NOMO-1 treated with dmso at 0.1 percent for 144 hours (cell line): Measurements from ENCODE around the gene KRTAP4-3.
"Not testable (repeated sequence)": the region's sequence is repeated elsewhere in the genome, so short reads cannot be mapped to it uniquely, and the experiment has no call there.

Experiments used
- DNase-seq: peaks from one replicate; lab custom pipeline; 2025; ENCODE audit not compliant: unreplicated experiment; lab: John Stamatoyannopoulos, UW

KRTAP4-3 gene

GRCh38 chr17:41153856-41154255, 14.2 kb downstream of the KRTAP4-3 start:
- no peak for DNase-seq

- no peak for DNase-seq
Observed at GRCh38 chr17:41151525-41151924, 16.5 kb downstream of the KRTAP4-3 start.

- DNase-seq: no peak
Observed at GRCh38 chr17:41150026-41150425, 18.0 kb downstream of the KRTAP4-3 start.

- DNase-seq: no peak
Observed at GRCh38 chr17:41149652-41149985, 18.4 kb downstream of the KRTAP4-3 start, which contains the start of gene KRTAP4-5. Gene KRTAP4-5 (minus strand): TSS chr17:41149825. CDS start chr17:41149767, 58 bp downstream.

GRCh38 chr17:41148971-41149651, 18.9 kb downstream of the KRTAP4-3 start:
- not testable (repeated sequence) for DNase-seq

- DNase-seq: no peak
Observed at GRCh38 chr17:41147531-41148204, 20.4 kb downstream of the KRTAP4-3 start.

- DNase-seq: no peak
Observed at GRCh38 chr17:41145261-41145660, 22.8 kb downstream of the KRTAP4-3 start.

- no peak for DNase-seq
Observed at GRCh38 chr17:41144846-41145245, 23.2 kb downstream of the KRTAP4-3 start.

- DNase-seq: no peak
Observed at GRCh38 chr17:41141361-41141760, 26.7 kb downstream of the KRTAP4-3 start.

GRCh38 chr17:41140360-41141131, 27.5 kb downstream of the KRTAP4-3 start, which contains the start of gene KRTAP4-6:
Gene KRTAP4-6 (minus strand): TSS chr17:41140544. CDS start chr17:41140487, 57 bp downstream.
- no peak for DNase-seq

- not testable (repeated sequence) for DNase-seq
Observed at GRCh38 chr17:41139865-41140264, 28.2 kb downstream of the KRTAP4-3 start.

- no peak for DNase-seq
Observed at GRCh38 chr17:41133880-41134735, 33.9 kb downstream of the KRTAP4-3 start.

- no peak for DNase-seq
Observed at GRCh38 chr17:41131979-41132378, 36.0 kb downstream of the KRTAP4-3 start.

GRCh38 chr17:41127371-41127770, 40.6 kb downstream of the KRTAP4-3 start:
- DNase-seq: no peak

GRCh38 chr17:41126412-41126811, 41.6 kb downstream of the KRTAP4-3 start:
- DNase-seq: no peak

- no peak for DNase-seq
Observed at GRCh38 chr17:41125064-41125463, 43.0 kb downstream of the KRTAP4-3 start.

- not testable (repeated sequence) for DNase-seq
Observed at GRCh38 chr17:41123991-41124371, 44.0 kb downstream of the KRTAP4-3 start, which contains the start of gene KRTAP4-12. Gene KRTAP4-12 (minus strand): TSS chr17:41124182. CDS start chr17:41124122, 60 bp downstream.

GRCh38 chr17:41123292-41123990, 44.6 kb downstream of the KRTAP4-3 start:
- not testable (repeated sequence) for DNase-seq

- no peak for DNase-seq
Observed at GRCh38 chr17:41121742-41122141, 46.3 kb downstream of the KRTAP4-3 start.
